ENCODE measurements around the gene SOX6. TPM values are rescaled to one million over a fixed set of nuclear protein-coding genes. Genes with fewer than 3 reads are reported as not detected.

Gene SOX6
- total RNA-seq, 4 donors from 2014 or later: 25.3 to 42.3 (median 37.4) TPM

DNA sequence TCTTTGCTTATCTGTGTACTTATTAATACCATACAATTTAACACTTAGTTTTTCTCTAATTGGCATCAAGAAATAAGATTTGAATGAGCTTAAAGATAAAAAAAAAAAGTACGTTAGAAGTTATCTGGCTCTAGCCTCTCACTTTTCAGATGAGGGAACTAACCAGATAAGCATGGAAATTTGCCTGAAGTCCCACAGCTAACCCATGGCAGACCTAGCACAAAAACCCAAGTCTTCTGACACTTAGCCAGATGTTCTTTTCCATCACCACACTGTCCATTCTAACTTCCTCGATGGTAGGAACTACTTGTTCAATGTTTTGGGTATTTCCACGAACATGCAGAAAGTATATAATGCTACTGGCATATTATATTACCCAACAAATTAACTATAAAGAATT lies 7.4 kb upstream of the SOX6 start:
- Histone ChIP-seq H3K36me3 (no peaks in the 10 kb centered on the region), H3K9me3 (no peaks in the 10 kb centered on the region), H3K27me3 (no peaks in the 10 kb centered on the region), H3K27ac (no peak overlapping the region), H3K4me3 (no peak overlapping the region), H3K4me1 (peaks cover 25 to 35% of the 10 kb centered on the region in 2 donors)
- intact Hi-C loops (cut with DNase I; ENCODE audit: low total_unique reads) (no loop called here), in situ Hi-C loops (cut with MboI; ENCODE audit: low sequenced_read_pairs in 4 of 4) (no loop called here)
- TF ChIP-seq POLR2A (IDR thresholded peaks at IDR 0.05): no peak
- TF ChIP-seq, protein P1, sequence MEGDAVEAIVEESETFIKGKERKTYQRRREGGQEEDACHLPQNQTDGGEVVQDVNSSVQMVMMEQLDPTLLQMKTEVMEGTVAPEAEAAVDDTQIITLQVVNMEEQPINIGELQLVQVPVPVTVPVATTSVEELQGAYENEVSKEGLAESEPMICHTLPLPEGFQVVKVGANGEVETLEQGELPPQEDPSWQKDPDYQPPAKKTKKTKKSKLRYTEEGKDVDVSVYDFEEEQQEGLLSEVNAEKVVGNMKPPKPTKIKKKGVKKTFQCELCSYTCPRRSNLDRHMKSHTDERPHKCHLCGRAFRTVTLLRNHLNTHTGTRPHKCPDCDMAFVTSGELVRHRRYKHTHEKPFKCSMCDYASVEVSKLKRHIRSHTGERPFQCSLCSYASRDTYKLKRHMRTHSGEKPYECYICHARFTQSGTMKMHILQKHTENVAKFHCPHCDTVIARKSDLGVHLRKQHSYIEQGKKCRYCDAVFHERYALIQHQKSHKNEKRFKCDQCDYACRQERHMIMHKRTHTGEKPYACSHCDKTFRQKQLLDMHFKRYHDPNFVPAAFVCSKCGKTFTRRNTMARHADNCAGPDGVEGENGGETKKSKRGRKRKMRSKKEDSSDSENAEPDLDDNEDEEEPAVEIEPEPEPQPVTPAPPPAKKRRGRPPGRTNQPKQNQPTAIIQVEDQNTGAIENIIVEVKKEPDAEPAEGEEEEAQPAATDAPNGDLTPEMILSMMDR (IDR thresholded peaks at IDR 0.05 in 4 of 5, conservative IDR thresholded peaks at IDR 0.05 in 1 of 5): no peak
- ATAC-seq: no peak
- no peak for DNase-seq

DNA sequence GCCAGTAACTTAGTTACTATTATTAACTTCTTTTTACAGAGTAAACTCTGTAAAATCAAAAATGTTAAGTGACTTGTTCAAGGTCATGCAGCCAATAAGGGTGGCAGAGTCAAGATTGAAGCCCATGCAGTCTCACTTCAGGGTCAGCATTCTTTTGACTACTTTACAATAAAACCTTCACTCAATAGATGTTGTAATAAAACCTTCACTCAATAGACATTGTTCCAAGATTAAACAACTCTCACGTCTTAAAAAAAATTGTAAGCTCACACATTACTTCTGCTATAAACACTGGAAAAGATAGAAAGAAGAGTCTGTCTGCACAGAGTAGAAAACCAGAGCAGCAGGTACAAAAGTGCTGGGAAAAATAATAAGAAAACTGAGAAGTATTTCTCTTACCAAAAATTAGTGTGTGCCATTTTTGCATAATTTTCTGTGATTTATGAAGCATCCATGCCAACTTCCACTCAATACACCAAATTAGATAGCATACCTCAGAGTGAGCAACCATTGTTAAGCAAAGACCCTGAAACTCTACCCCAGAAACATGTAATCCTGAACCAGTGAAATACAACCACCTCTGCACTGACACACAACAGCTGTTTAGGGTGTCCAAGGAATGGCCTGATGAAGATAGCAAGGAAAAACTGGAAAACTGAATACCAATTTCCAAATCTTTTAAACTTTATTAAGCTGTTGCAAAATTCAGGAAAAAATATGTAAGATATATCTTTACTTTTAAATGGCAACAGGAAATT lies 4.9 kb upstream of the SOX6 start:
- peaks cover 42 to 49% of the 10 kb centered on the region in 2 donors for H3K4me1 ChIP-seq
- H3K27ac ChIP-seq: no peak overlapping the region
- H3K9me3 ChIP-seq: no peaks in the 10 kb centered on the region
- no peaks in the 10 kb centered on the region for H3K27me3 ChIP-seq
- intact Hi-C loops (cut with DNase I; ENCODE audit: low total_unique reads) (no loop called here), in situ Hi-C loops (cut with MboI; ENCODE audit: low sequenced_read_pairs in 4 of 4) (no loop called here)
- H3K4me3 ChIP-seq: no peak overlapping the region
- DNase-seq (no peak), ATAC-seq (no peak)
- no peaks in the 10 kb centered on the region for H3K36me3 ChIP-seq
- TF ChIP-seq POLR2A (IDR thresholded peaks at IDR 0.05): no peak
- TF ChIP-seq, protein P1 (IDR thresholded peaks at IDR 0.05 in 4 of 5, conservative IDR thresholded peaks at IDR 0.05 in 1 of 5): no peak

DNA sequence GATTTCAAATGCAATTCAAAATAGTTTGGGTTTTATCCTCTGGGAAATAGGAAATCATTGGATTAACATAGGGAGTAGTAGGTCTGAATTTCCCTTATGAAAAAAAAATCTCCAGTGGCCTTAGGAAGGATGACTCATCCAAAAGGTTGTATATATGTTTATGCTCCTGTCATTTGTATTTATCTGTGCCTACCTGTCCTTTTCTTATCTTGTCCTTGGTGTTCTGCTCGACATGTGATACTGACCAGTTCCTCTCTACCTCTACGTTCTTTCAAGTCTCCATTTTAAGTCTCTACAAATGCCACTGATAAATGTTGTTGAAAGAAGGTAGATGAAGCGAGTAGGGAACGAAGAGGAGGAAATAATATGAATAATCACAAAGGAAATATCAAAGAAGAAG lies 3.0 kb upstream of the SOX6 start:
- in situ Hi-C loops (cut with MboI; ENCODE audit: low sequenced_read_pairs in 4 of 4) (no loop called here), intact Hi-C loops (cut with DNase I; ENCODE audit: low total_unique reads) (loop anchor here (5.0 kb wide), 1 partner anchor 172 kb away; no protein-coding TSS in a partner anchor)
- DNase-seq: no peak
- ATAC-seq: no peak
- Histone ChIP-seq H3K27me3 (no peaks in the 10 kb centered on the region), H3K4me3 (no peak overlapping the region), H3K27ac (peak overlapping the region in 3 of 4 donors; percentile 21 to 71 (median 55)), H3K4me1 (peaks cover 48 to 54% of the 10 kb centered on the region in 2 donors), H3K9me3 (no peaks in the 10 kb centered on the region), H3K36me3 (no peaks in the 10 kb centered on the region)
- TF ChIP-seq POLR2A (IDR thresholded peaks at IDR 0.05): no peak
- TF ChIP-seq, protein P1 (IDR thresholded peaks at IDR 0.05 in 4 of 5, conservative IDR thresholded peaks at IDR 0.05 in 1 of 5): no peak

DNA sequence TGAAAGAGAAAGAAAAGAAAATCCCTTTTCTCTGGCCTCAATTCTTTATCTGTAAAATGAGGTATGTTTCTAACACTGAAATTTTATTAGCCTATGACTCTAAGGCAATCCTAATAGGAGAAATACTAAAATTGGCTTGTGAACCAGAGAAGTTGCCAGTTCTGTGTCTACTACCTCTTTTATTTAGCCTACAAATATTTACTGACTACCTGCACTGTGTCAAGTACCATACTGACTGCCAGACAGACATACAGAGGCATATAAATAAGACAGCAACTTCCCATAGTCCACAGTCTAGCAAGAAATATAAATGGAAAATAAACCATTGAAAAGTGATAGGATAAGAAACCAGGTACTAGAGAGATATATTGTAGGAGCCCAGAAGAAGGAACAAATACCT lies 2.4 kb upstream of the SOX6 start:
- no peak overlapping the region for H3K4me3 ChIP-seq

DNA sequence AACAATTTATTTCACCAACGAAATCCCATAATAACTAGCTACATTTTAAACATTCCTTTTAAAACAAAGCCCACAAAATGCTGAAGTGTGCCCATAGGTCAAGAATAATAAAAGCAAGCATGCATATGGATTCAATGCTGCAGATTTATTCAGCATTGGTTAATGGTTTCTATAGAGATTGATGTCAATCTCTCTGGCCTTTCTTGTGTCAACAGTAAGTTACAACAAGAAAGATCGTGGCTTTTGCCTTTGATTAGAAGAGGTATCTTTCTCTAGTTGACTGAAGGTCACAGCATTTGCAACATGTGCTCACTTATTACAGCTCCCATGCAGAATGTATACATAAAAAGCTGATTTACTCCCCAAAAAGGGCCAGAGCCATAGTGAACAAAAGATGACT lies 1.4 kb upstream of the SOX6 start:
- intact Hi-C loops (cut with DNase I; ENCODE audit: low total_unique reads): loop anchor here (5.0 kb wide), 1 partner anchor 170 kb away; no protein-coding TSS in a partner anchor
- Histone ChIP-seq H3K36me3 (no peaks in the 10 kb centered on the region), H3K4me1 (peaks cover 50 to 61% of the 10 kb centered on the region in 2 donors), H3K27me3 (no peaks in the 10 kb centered on the region), H3K27ac (peak overlapping the region in 3 of 4 donors; percentile 9 to 73 (median 71)), H3K9me3 (no peaks in the 10 kb centered on the region), H3K4me3 (no peak overlapping the region)
- DNase-seq (no peak), ATAC-seq (no peak)
- TF ChIP-seq, protein P1 (IDR thresholded peaks at IDR 0.05 in 4 of 5, conservative IDR thresholded peaks at IDR 0.05 in 1 of 5): no peak
- in situ Hi-C loops (cut with MboI; ENCODE audit: low sequenced_read_pairs in 4 of 4): no loop called here

More for the DNA sequence above, 2.4 kb upstream of the SOX6 start:
- Histone ChIP-seq H3K27me3 (no peaks in the 10 kb centered on the region), H3K36me3 (no peaks in the 10 kb centered on the region), H3K4me1 (peaks cover 48 to 54% of the 10 kb centered on the region in 2 donors), H3K27ac (peak overlapping the region; percentile 9 to 71 (median 42)), H3K9me3 (no peaks in the 10 kb centered on the region)
- intact Hi-C loops (cut with DNase I; ENCODE audit: low total_unique reads): loop anchor here (5.0 kb wide), 1 partner anchor 171 kb away; no protein-coding TSS in a partner anchor
- TF ChIP-seq POLR2A (IDR thresholded peaks at IDR 0.05): no peak
- DNase-seq (no peak), ATAC-seq (no peak)
- in situ Hi-C loops (cut with MboI; ENCODE audit: low sequenced_read_pairs in 4 of 4): no loop called here
